Measurements from ENCODE around the gene GNL1.
A peak's percentile ranks its signal among the peaks of the same experiment; 100 is the strongest.

GRCh38 chr6:30493643-30494250, 62.5 kb downstream of the GNL1 start:
- TF ChIP-seq, protein P1, sequence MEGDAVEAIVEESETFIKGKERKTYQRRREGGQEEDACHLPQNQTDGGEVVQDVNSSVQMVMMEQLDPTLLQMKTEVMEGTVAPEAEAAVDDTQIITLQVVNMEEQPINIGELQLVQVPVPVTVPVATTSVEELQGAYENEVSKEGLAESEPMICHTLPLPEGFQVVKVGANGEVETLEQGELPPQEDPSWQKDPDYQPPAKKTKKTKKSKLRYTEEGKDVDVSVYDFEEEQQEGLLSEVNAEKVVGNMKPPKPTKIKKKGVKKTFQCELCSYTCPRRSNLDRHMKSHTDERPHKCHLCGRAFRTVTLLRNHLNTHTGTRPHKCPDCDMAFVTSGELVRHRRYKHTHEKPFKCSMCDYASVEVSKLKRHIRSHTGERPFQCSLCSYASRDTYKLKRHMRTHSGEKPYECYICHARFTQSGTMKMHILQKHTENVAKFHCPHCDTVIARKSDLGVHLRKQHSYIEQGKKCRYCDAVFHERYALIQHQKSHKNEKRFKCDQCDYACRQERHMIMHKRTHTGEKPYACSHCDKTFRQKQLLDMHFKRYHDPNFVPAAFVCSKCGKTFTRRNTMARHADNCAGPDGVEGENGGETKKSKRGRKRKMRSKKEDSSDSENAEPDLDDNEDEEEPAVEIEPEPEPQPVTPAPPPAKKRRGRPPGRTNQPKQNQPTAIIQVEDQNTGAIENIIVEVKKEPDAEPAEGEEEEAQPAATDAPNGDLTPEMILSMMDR (optimal IDR thresholded peaks at IDR 0.05 in 1 of 3, IDR thresholded peaks at IDR 0.05 in 1 of 3, conservative IDR thresholded peaks at IDR 0.05 in 1 of 3; ENCODE audit: extremely low read depth in 1 of 3, insufficient read depth in 2 of 3, low read length in 3 of 3): peak; percentile 20 to 37 (median 23)
- no peak for TF ChIP-seq EZH2 (IDR thresholded peaks at IDR 0.05; ENCODE audit: low read length)
